GM13977 (cell line): ENCODE measurements around the gene CYP24A1.

ENCODE experiments used
- DNase-seq: peaks from one replicate; pipeline ENCODE4 v3.0.0; 2012; ENCODE audit warnings: low spot score
- CTCF ChIP-seq: IDR thresholded peaks from 2 replicates; pipeline ENCODE4 v1.5.1; 2012; ENCODE audit warnings: mild to moderate bottlenecking, control low read depth; ENCODE audit not compliant: insufficient read depth; ENCODE audit errors: extremely low read depth, missing control alignments
- in situ Hi-C: fragments of 300-500 bp; cut with MboI; formaldehyde crosslinking; loops from one replicate; pipeline ENCODE4 v1.12.0; 2022; ENCODE audit warnings: low sequenced_read_pairs, low pct_unique_long_range_greater_than_20kb, mixed read lengths, inconsistent platforms; ENCODE audit not compliant: unreplicated experiment

Gene CYP24A1

GRCh38 chr20:54153847-54154246 is 19.9 kb downstream of the CYP24A1 start:
- no peak for DNase-seq
- in situ Hi-C loops, result no loop called here
- no peak for TF ChIP-seq CTCF

DNA sequence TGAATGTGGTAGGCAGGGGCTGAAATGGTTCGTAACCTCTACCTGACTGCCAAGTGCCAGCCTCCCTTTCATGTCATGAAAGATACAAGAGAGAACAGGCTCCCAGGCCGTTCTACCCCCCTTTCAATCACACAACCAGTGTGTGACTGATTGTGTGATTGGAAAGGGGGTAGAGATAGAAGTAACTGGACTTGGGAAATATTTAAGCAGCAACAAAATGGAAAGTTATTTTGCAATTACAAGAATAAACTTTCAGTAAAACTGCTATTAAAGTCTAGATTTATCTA is 20.8 kb downstream of the CYP24A1 start:
- in situ Hi-C loops, result no loop called here
- no peak for DNase-seq
- TF ChIP-seq CTCF, result no peak

DNA sequence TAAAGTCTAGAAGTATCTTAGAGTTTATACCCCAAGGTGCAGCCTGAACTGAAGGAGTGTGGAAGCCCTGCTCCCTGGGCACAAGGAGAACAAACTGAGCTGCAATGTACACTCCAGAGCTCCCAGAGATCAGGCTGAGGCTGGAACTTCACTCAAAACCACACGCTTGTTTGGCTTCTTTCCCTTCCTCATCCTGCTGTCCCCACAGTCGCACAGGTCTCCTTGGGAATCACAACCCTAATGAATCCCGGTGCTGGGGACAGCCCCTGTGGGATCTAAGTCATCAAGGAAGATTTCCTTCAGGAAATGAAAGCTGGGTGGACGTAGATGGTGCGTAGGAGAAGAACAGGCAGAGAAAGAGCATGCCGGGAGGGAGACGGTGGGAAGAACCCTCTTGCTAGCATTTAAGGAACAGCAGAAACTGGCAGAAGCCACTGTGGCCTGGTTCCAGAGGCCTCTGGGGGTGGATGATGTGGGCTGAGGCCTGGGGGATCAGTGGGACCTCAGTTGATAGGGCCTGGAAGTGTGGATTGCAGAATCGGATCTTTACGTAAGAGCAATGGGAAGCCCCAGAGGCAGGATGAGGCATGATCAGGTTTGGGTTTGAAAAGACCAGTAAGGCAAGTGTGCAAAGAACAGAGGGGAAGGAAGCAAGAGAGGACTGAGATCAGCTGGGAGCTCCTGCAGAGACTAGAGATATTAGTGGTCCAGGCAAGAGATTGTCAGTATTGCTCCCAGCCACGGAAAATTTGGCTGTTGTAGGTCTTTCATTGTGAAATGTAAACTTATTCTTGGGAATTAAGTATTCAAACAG is 21.4 kb downstream of the CYP24A1 start:
- DNase-seq, result no peak
- no peak for TF ChIP-seq CTCF
- in situ Hi-C loops, result no loop called here

DNA sequence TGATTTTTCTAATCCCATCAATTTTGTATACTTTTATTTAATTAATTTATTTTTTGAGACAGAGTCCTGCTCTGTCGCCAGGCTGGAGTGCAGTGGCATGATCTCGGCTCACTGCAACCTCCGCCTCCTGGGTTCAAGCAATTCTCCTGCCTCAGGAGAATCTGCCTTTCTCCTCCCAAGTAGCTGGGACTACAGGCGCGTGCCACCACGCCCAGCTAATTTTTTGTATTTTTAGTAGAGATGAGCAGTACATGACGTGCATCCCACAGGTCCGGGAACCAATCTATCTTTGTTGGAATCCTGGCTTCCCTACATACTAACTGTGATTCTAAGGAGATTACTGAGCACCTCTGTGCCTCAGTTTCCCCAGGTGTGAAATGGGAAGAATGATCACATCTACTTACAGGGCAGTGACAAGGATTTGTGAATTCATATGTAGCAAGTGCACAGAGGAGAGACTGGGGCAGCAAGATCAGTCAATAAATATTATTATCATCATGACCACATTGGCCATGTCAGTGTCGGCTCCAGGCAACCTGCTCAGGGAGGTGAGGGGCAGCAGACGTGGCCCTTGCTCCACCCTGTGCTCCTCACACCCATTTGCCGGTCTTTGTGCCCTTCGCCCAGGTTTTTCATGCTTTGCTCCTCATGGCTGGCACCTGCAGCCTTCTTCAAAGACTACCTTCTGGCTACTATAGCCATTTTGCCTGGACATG is 22.1 kb downstream of the CYP24A1 start:
- no peak for TF ChIP-seq CTCF
- in situ Hi-C loops, result no loop called here
- no peak for DNase-seq

DNA sequence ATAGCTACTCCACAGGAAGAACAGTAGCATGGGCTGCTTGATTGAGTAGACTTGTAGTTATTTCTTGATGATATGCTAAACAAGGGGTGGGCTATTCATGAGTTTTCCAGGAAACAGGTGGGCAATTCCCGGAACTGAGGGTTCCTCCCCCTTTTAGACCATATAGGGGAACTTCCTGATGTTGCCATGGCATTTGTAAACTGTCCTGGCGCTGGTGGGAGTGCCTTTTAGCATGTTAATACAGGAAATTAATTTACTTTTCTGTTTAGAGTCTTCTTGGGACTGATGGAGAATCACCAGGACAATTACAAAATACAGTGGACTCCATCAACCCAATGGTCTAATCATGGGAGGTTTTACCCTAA is 22.7 kb downstream of the CYP24A1 start:
- no peak for TF ChIP-seq CTCF
- in situ Hi-C loops, result no loop called here
- no peak for DNase-seq

DNA sequence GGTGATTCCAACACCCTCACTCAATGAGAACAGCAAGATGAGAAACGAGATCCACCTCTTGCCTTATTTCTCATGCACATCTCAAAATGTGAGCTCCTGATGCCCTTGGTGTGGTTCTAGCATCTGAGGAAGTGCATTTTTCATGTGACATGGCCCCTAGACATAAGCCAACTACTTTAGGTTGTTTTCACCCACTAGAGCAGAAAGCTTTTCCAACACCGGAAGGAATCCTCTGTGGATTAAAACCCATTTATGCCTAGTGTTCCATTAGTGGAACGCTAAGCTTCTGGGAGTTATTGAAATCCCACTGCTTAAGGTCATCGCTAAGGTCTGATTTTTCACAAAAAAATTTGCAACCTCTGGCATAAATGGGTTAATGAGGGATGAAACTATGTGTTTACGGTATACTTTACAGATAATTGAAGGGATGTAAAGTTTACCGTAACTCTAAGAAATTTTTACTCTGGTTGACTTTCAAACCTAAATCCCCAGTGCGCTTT is 24.0 kb downstream of the CYP24A1 start:
- no peak for TF ChIP-seq CTCF
- in situ Hi-C loops, result no loop called here
- DNase-seq, result no peak
